OCI-LY7 (cell line): Measurements from ENCODE around the gene OR6B1. TPM values are rescaled to one million over a fixed set of nuclear protein-coding genes. Genes with fewer than 3 reads are reported as not detected.
"Not testable (repeated sequence)": the region's sequence is repeated elsewhere in the genome, so short reads cannot be mapped to it uniquely, and the experiment has no call there.

Source experiments
- BruUV-seq: library from RNA; stranded (reverse); fragments of 400-500 nt; replicated peaks from 2 replicates; lab custom pipeline; 2021; lab: Mats Ljungman, UMichigan
- CTCF ChIA-PET: fragments of 300-600 bp; sonication (Branson Sonifier 250); formaldehyde crosslinking; loops from one replicate; lab custom pipeline; 2022; ENCODE audit warnings: antibody characterized with exemption; ENCODE audit not compliant: unreplicated experiment; lab: Charles Lee
- POLR2A ChIA-PET: fragments of 300-600 bp; sonication (Branson Sonifier 250); formaldehyde crosslinking; loops from one replicate; lab custom pipeline; 2022; ENCODE audit warnings: antibody characterized with exemption; lab: Charles Lee
- DNase-seq: peaks from one replicate; pipeline ENCODE4 v3.0.0-alpha.2; 2015; ENCODE audit warnings: low spot score
- H2AFZ ChIP-seq: fragments of 200-600 bp; sonication (generic), shearing (Covaris generic); 2 replicates; pipeline ENCODE4 v1.6.1; 2014; ENCODE audit warnings: mild to moderate bottlenecking, antibody characterized with exemption, low read length, moderate library complexity
- H3K27ac ChIP-seq: fragments of 200-600 bp; sonication (generic); 2 replicates; pipeline ENCODE4 v1.5.1; 2014; ENCODE audit warnings: mixed run types, low read depth, mild to moderate bottlenecking, moderate library complexity, low read length, inconsistent platforms; ENCODE audit not compliant: poor library complexity, severe bottlenecking
- H3K36me3 ChIP-seq: fragments of 200-600 bp; sonication (generic); 2 replicates; pipeline ENCODE4 v1.6.1; 2014; ENCODE audit warnings: mild to moderate bottlenecking, antibody characterized with exemption, low read length, moderate library complexity, mixed read lengths; ENCODE audit not compliant: insufficient read depth
- H3K4me1 ChIP-seq: fragments of 200-600 bp; sonication (generic); 2 replicates; pipeline ENCODE4 v1.5.1; 2014; ENCODE audit warnings: mild to moderate bottlenecking, low read length; ENCODE audit not compliant: insufficient read depth, poor library complexity, severe bottlenecking
- H3K4me2 ChIP-seq: fragments of 200-600 bp; sonication (generic); 2 replicates; pipeline ENCODE4 v1.6.1; 2014; ENCODE audit warnings: mild to moderate bottlenecking, low read length
- H3K4me3 ChIP-seq: fragments of 200-600 bp; sonication (generic); 2 replicates; pipeline ENCODE4 v1.5.1; 2014; ENCODE audit warnings: mild to moderate bottlenecking, low read depth, low read length; ENCODE audit not compliant: poor library complexity, severe bottlenecking
- H3K79me2 ChIP-seq: fragments of 200-600 bp; sonication (generic); 2 replicates; pipeline ENCODE4 v1.6.1; 2016; ENCODE audit warnings: low read depth, mild to moderate bottlenecking, low read length, moderate library complexity, mixed read lengths; ENCODE audit not compliant: insufficient read depth
- H3K9me2 ChIP-seq: fragments of 200-600 bp; sonication (generic); 2 replicates; pipeline ENCODE4 v1.6.1; 2016; ENCODE audit warnings: mild to moderate bottlenecking, low read length, mixed read lengths; ENCODE audit not compliant: insufficient read depth
- H3K9me3 ChIP-seq: fragments of 200-600 bp; sonication (generic); 2 replicates; pipeline ENCODE4 v1.6.1; 2014; ENCODE audit warnings: mild to moderate bottlenecking, mixed run types, low read length, mixed read lengths
- H4K20me1 ChIP-seq: fragments of 200-600 bp; sonication (generic); 2 replicates; pipeline ENCODE4 v1.6.1; 2014; ENCODE audit warnings: mild to moderate bottlenecking, antibody characterized with exemption, low read length, moderate library complexity, mixed read lengths; ENCODE audit not compliant: insufficient read depth
- CTCF ChIP-seq: fragments of 200-600 bp; sonication (generic); conservative IDR thresholded peaks from 2 replicates; pipeline ENCODE4 v1.5.1; 2014; ENCODE audit warnings: mild to moderate bottlenecking, antibody characterized with exemption, low read length, moderate library complexity, mixed read lengths
- EZH2phosphoT487 ChIP-seq: fragments of 200-600 bp; sonication (generic); IDR thresholded peaks from 2 replicates; pipeline ENCODE4 v1.6.1; 2018; ENCODE audit warnings: low read depth, borderline replicate concordance, mild to moderate bottlenecking, mixed run types, antibody characterized with exemption, low read length, moderate library complexity, mixed read lengths
- intact Hi-C: fragments of 100-400 bp; cut with micrococcal nuclease; formaldehyde crosslinking; loops from one replicate; pipeline ENCODE4 v1.10.0; 2022; ENCODE audit not compliant: unreplicated experiment
- total RNA-seq, 2 experiments: library from RNA; depleted of rRNA in 1 of 2; stranded (reverse); fragments of >200 nt in 1 of 2; shearing (Covaris generic) in 1 of 2; gene quantifications; 2 replicates each; pipeline ENCODE4 v1.2.3, GENCODE V29; 2014 to 2022

OR6B1 gene
- total RNA-seq, 2 experiments from 2014 or later: not detected

- H3K9me3 ChIP-seq: no peaks in the 10 kb centered on the region
- BruUV-seq: no TSS peak
- no peak overlapping the region for H3K4me3 ChIP-seq
- H2AFZ ChIP-seq: no peak overlapping the region
- no peak overlapping the region for H3K27ac ChIP-seq
- DNase-seq: no peak
- no peaks in the 10 kb centered on the region for H3K36me3 ChIP-seq
- H4K20me1 ChIP-seq: no peaks in the 10 kb centered on the region
- H3K79me2 ChIP-seq: no peaks in the 10 kb centered on the region
- H3K9me2 ChIP-seq: no peaks in the 10 kb centered on the region
- POLR2A ChIA-PET: interaction anchor here (0.9 kb wide), 1 partner anchor 92 kb away, joined by 4 read pairs; no protein-coding TSS in a partner anchor
- no peak overlapping the region for H3K4me2 ChIP-seq
- H3K4me1 ChIP-seq: no peaks in the 10 kb centered on the region
- intact Hi-C loops: no loop called here
- CTCF ChIA-PET: no interaction called here
- TF ChIP-seq CTCF (no peak), EZH2phosphoT487 (no peak)
Measured at GRCh38 chr7:144006692-144007042, 6.5 kb downstream of the OR6B1 start.

GRCh38 chr7:144009361-144009760, 9.2 kb downstream of the OR6B1 start:
- H3K4me3 ChIP-seq: no peak overlapping the region
- CTCF ChIA-PET: no interaction called here
- no peaks in the 10 kb centered on the region for H4K20me1 ChIP-seq
- no TSS peak for BruUV-seq
- no peaks in the 10 kb centered on the region for H3K79me2 ChIP-seq
- H3K9me2 ChIP-seq: no peaks in the 10 kb centered on the region
- no peaks in the 10 kb centered on the region for H3K9me3 ChIP-seq
- DNase-seq: no peak
- H3K4me1 ChIP-seq: no peaks in the 10 kb centered on the region
- TF ChIP-seq CTCF (no peak), EZH2phosphoT487 (no peak)
- intact Hi-C loops: no loop called here
- no peaks in the 10 kb centered on the region for H3K36me3 ChIP-seq
- no peak overlapping the region for H3K27ac ChIP-seq
- no peak overlapping the region for H2AFZ ChIP-seq
- H3K4me2 ChIP-seq: no peak overlapping the region
- POLR2A ChIA-PET: no interaction called here

- H3K36me3 ChIP-seq, CTCF ChIA-PET, BruUV-seq, H3K27ac ChIP-seq, H3K4me1 ChIP-seq, H3K9me3 ChIP-seq, H4K20me1 ChIP-seq, POLR2A ChIA-PET, intact Hi-C loops, H3K4me3 ChIP-seq, H3K79me2 ChIP-seq, H3K9me2 ChIP-seq, H2AFZ ChIP-seq, H3K4me2 ChIP-seq, DNase-seq: not testable (repeated sequence)
Measured at GRCh38 chr7:144010061-144010460, 9.9 kb downstream of the OR6B1 start.

DNA sequence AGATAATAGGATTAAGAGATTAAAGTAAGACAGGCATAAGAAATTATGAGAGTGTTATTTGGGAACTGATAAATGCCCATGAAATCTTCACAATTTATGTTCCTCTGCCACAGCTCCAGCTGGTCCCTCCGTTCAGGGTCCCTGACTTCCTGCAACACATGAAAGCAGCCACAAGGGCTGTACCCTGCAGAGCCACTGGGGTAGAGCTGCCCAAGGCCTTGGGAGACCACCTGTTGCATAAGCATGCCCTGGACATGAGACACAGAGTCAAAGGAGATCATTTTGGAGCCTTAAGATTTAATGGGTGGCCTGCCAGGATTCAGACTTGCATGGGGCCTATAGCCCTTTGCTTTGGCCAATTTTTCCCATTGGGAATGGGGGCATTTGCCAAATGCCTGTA, 10.7 kb downstream of the OR6B1 start:
- H3K4me1 ChIP-seq, BruUV-seq, CTCF ChIA-PET, H3K9me2 ChIP-seq, H3K27ac ChIP-seq, intact Hi-C loops, H2AFZ ChIP-seq, H3K79me2 ChIP-seq, H4K20me1 ChIP-seq, H3K4me3 ChIP-seq, H3K36me3 ChIP-seq, H3K9me3 ChIP-seq, H3K4me2 ChIP-seq, DNase-seq, POLR2A ChIA-PET: not testable (repeated sequence)
